ENCODE data around the gene SSR2.

SSR2 gene

GRCh38 chr1:156014829-156015228, 5.9 kb downstream of the SSR2 start:
- no peak overlapping the region for H3K4me3 ChIP-seq (ENCODE audit: low read depth, low read length)
- no peak for TF ChIP-seq CTCF (IDR thresholded peaks at IDR 0.05; ENCODE audit: insufficient read depth, low read length, missing control alignments)
- ChIA-PET CTCF (no interaction called here), POLR2A (no interaction called here)
- no peak for DNase-seq (ENCODE audit: low read depth, low spot score)

GRCh38 chr1:156012051-156012817, 8.5 kb downstream of the SSR2 start:
- DNase-seq (ENCODE audit: low read depth, low spot score): no peak
- TF ChIP-seq CTCF (IDR thresholded peaks at IDR 0.05; ENCODE audit: insufficient read depth, low read length, missing control alignments): no peak
- ChIA-PET POLR2A (no interaction called here), CTCF (interaction anchor here (1.3 to 1.7 kb wide), 2 partner anchors 22 to 74 kb away, joined by 3 to 6 read pairs; no protein-coding TSS in a partner anchor)
- no peak overlapping the region for H3K4me3 ChIP-seq (ENCODE audit: low read depth, low read length)

GRCh38 chr1:156009404-156009803, 11.3 kb downstream of the SSR2 start:
- no peak for DNase-seq (ENCODE audit: low read depth, low spot score)
- CTCF ChIA-PET: interaction anchor here (1.5 to 3.0 kb wide), 3 partner anchors 19 to 57 kb away, joined by 5 to 16 read pairs (median 12); no protein-coding TSS in a partner anchor
- POLR2A ChIA-PET: no interaction called here
- H3K4me3 ChIP-seq (ENCODE audit: low read depth, low read length): no peak overlapping the region
- no peak for TF ChIP-seq CTCF (IDR thresholded peaks at IDR 0.05; ENCODE audit: insufficient read depth, low read length, missing control alignments)

GRCh38 chr1:156006666-156007376, 13.9 kb downstream of the SSR2 start:
- no peak for DNase-seq (ENCODE audit: low read depth, low spot score)
- no peak overlapping the region for H3K4me3 ChIP-seq (ENCODE audit: low read depth, low read length)
- POLR2A ChIA-PET: no interaction called here
- no peak for TF ChIP-seq CTCF (IDR thresholded peaks at IDR 0.05; ENCODE audit: insufficient read depth, low read length, missing control alignments)
- CTCF ChIA-PET: interaction anchor here (1.5 to 3.0 kb wide), 3 partner anchors 9 to 17 kb away, joined by 3 to 16 read pairs (median 7); no protein-coding TSS in a partner anchor

- no peak overlapping the region for H3K4me3 ChIP-seq (ENCODE audit: low read depth, low read length)
- no peak for DNase-seq (ENCODE audit: low read depth, low spot score)
- no peak for TF ChIP-seq CTCF (IDR thresholded peaks at IDR 0.05; ENCODE audit: insufficient read depth, low read length, missing control alignments)
- CTCF ChIA-PET: interaction anchor here (0.7 to 2.4 kb wide), 5 partner anchors 15 to 221 kb away, joined by 3 to 15 read pairs (median 3); no protein-coding TSS in a partner anchor
- POLR2A ChIA-PET: interaction anchor here (0.6 kb wide), 3 partner anchors 8 to 96 kb away, joined by 3 to 4 read pairs (median 3); no protein-coding TSS in a partner anchor
Measured at GRCh38 chr1:156004843-156005584, 15.7 kb downstream of the SSR2 start.

Measured in AG04449 (cell line).